LNCaP clone FGC (cell line): ENCODE measurements around the gene NPR3.

Experiments
- DNase-seq: peaks from one replicate; pipeline ENCODE4 v3.0.0-alpha.2; 2011; ENCODE audit warnings: low read depth
- H3K4me3 ChIP-seq: 2 replicates; pipeline ENCODE4 v1.5.1; 2011; ENCODE audit warnings: mild to moderate bottlenecking, low read depth, low read length, control low read depth
- TF ChIP-seq, protein P1 (sequence below): IDR thresholded peaks from 2 replicates; pipeline ENCODE4 v1.5.1; 2012; ENCODE audit warnings: mild to moderate bottlenecking; ENCODE audit not compliant: control insufficient read depth, insufficient read depth; ENCODE audit errors: extremely low read depth

NPR3 gene, protein sequence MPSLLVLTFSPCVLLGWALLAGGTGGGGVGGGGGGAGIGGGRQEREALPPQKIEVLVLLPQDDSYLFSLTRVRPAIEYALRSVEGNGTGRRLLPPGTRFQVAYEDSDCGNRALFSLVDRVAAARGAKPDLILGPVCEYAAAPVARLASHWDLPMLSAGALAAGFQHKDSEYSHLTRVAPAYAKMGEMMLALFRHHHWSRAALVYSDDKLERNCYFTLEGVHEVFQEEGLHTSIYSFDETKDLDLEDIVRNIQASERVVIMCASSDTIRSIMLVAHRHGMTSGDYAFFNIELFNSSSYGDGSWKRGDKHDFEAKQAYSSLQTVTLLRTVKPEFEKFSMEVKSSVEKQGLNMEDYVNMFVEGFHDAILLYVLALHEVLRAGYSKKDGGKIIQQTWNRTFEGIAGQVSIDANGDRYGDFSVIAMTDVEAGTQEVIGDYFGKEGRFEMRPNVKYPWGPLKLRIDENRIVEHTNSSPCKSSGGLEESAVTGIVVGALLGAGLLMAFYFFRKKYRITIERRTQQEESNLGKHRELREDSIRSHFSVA

GRCh38 chr5:32710550-32711361 is at the start of gene NPR3:
Gene NPR3 (plus strand): TSS chr5:32711321. CDS start chr5:32711777, 456 bp downstream.
- H3K4me3 ChIP-seq, result peak within 1 kb of the TSS; percentile 52
- no peak for DNase-seq
- TF ChIP-seq, protein P1, sequence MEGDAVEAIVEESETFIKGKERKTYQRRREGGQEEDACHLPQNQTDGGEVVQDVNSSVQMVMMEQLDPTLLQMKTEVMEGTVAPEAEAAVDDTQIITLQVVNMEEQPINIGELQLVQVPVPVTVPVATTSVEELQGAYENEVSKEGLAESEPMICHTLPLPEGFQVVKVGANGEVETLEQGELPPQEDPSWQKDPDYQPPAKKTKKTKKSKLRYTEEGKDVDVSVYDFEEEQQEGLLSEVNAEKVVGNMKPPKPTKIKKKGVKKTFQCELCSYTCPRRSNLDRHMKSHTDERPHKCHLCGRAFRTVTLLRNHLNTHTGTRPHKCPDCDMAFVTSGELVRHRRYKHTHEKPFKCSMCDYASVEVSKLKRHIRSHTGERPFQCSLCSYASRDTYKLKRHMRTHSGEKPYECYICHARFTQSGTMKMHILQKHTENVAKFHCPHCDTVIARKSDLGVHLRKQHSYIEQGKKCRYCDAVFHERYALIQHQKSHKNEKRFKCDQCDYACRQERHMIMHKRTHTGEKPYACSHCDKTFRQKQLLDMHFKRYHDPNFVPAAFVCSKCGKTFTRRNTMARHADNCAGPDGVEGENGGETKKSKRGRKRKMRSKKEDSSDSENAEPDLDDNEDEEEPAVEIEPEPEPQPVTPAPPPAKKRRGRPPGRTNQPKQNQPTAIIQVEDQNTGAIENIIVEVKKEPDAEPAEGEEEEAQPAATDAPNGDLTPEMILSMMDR, result no peak

GRCh38 chr5:32664523-32664922 is 46.6 kb upstream of the NPR3 start:
- no peak for DNase-seq
- TF ChIP-seq, protein P1, result no peak
- H3K4me3 ChIP-seq, result no peak overlapping the region

DNA sequence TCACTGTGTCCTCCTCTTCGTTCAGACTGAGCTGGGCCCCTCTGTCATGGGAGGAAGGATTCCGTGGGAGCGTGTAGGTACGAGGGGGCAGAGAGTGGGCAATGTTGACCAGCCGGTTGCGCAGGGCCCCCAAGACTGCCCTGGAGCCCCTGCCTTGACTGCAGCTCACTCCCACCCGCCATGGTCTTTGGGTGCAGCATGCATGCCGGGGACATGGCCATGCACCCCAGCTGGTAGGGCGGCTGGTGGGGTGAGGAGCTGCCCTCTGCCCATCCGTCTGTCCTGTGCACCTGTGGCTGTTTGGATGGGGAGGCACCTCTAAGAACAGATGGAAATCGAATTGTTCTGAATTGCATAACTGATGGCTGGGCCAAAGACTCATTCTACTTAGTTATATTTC is 42.6 kb upstream of the NPR3 start:
- no peak for DNase-seq
- no peak overlapping the region for H3K4me3 ChIP-seq
- TF ChIP-seq, protein P1, result no peak

- H3K4me3 ChIP-seq, result no peak overlapping the region
- no peak for DNase-seq
- TF ChIP-seq, protein P1, result no peak
Measured at GRCh38 chr5:32673272-32673671, 37.8 kb upstream of the NPR3 start.

DNA sequence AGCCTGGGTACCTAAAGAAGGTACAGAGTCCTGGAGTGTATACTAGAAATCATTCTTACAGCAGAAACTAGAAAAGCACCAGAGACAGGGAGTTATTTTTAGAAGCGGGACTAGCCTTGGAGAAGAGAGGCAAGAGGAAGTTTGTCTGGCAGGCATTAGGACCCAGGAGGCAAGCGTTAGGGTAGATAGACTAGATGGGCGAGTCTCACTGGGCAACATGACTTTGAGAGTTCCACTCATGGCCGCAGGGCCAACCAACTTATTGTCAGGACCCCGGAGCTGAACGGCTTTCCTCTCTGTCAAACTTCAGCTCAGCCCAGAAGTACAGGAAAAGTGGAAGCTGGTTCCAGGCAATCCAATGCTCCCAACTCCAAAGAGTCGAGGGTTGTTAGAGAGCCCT is 34.1 kb upstream of the NPR3 start:
- TF ChIP-seq, protein P1, result no peak
- H3K4me3 ChIP-seq, result no peak overlapping the region
- DNase-seq, result no peak

DNA sequence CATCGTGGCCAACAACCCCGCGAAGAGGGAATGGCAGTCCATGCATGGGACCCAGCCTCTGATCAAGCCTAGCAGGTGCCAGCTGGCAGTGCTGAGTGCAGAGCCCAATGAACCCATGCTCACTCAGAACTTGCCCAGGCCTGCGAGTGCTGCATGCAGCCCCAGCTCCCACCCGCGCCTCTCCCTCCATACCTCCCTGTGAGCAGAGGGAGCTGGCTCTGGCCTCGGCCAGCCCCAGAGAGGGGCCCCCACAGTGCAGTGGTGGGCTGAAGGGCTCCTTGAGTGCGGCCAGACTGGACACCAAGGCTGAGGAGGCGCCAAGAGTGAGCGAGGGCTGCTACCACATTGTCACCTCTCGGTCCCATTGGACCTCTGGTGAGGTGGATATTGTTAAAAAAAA is 32.6 kb upstream of the NPR3 start:
- H3K4me3 ChIP-seq, result no peak overlapping the region
- no peak for DNase-seq
- TF ChIP-seq, protein P1, result no peak
